Measurements from ENCODE around the gene SARS2. TPM values are rescaled to one million over a fixed set of nuclear protein-coding genes. Genes with fewer than 3 reads are reported as not detected.
"Not testable (repeated sequence)": the region's sequence is repeated elsewhere in the genome, so short reads cannot be mapped to it uniquely, and the experiment has no call there.

The SARS2 gene
- total RNA-seq, 1 donor from 2014 or later = 1.4 TPM

- no peaks in the 10 kb centered on the region for H3K27me3 ChIP-seq
- no peak for TF ChIP-seq CTCF (IDR thresholded peaks at IDR 0.05)
- no peak for DNase-seq (ENCODE audit: low spot score in 2 of 2)
- no peaks in the 10 kb centered on the region for H3K4me1 ChIP-seq
- no peak overlapping the region for H3K27ac ChIP-seq
- no peaks in the 10 kb centered on the region for H3K9me3 ChIP-seq
- intact Hi-C loops (cut with DNase I) = no loop called here
- peaks cover 27 to 34% of the 10 kb centered on the region in 2 donors for H3K36me3 ChIP-seq
- no peak overlapping the region for H3K4me3 ChIP-seq
These were observed 50.3 kb downstream of the SARS2 start for GRCh38 chr19:38880076-38880881.

GRCh38 chr19:38879400-38879751 is 51.2 kb downstream of the SARS2 start:
- no peaks in the 10 kb centered on the region for H3K27me3 ChIP-seq
- TF ChIP-seq CTCF (IDR thresholded peaks at IDR 0.05) = no peak
- no peak overlapping the region for H3K27ac ChIP-seq
- H3K9me3 ChIP-seq = no peaks in the 10 kb centered on the region
- no peak overlapping the region for H3K4me3 ChIP-seq
- no peak for DNase-seq (ENCODE audit: low spot score in 2 of 2)
- intact Hi-C loops (cut with DNase I) = no loop called here
- H3K36me3 ChIP-seq = peaks cover 27 to 34% of the 10 kb centered on the region in 2 donors
- H3K4me1 ChIP-seq = no peaks in the 10 kb centered on the region

GRCh38 chr19:38878575-38879399 is 51.8 kb downstream of the SARS2 start:
- Histone ChIP-seq H3K27ac (no peak overlapping the region), H3K36me3 (peaks cover 27 to 34% of the 10 kb centered on the region in 2 donors), H3K4me3 (no peak overlapping the region), H3K4me1 (no peaks in the 10 kb centered on the region), H3K27me3 (no peaks in the 10 kb centered on the region), H3K9me3 (no peaks in the 10 kb centered on the region)
- intact Hi-C loops (cut with DNase I) = no loop called here
- DNase-seq (ENCODE audit: low spot score in 2 of 2) = no peak
- no peak for TF ChIP-seq CTCF (IDR thresholded peaks at IDR 0.05)

- intact Hi-C loops (cut with DNase I) = no loop called here
- no peak for TF ChIP-seq CTCF (IDR thresholded peaks at IDR 0.05)
- no peaks in the 10 kb centered on the region for H3K4me1 ChIP-seq
- H3K36me3 ChIP-seq = peaks cover 22 to 27% of the 10 kb centered on the region in 2 donors
- no peaks in the 10 kb centered on the region for H3K27me3 ChIP-seq
- no peak for DNase-seq (ENCODE audit: low spot score in 2 of 2)
- H3K27ac ChIP-seq = no peak within 1 kb of the TSS
- no peaks in the 10 kb centered on the region for H3K9me3 ChIP-seq
- no peak within 1 kb of the TSS for H3K4me3 ChIP-seq
These were observed 52.6 kb downstream of the SARS2 start, which contains the start of gene RINL for GRCh38 chr19:38877781-38878574. Gene RINL (minus strand): TSS chr19:38878275. CDS start chr19:38876742, 1,533 bp downstream.

GRCh38 chr19:38875656-38876395 is 54.7 kb downstream of the SARS2 start:
- H3K27ac ChIP-seq = no peak overlapping the region
- no peaks in the 10 kb centered on the region for H3K4me1 ChIP-seq
- TF ChIP-seq CTCF (IDR thresholded peaks at IDR 0.05) = no peak
- intact Hi-C loops (cut with DNase I) = no loop called here
- DNase-seq (ENCODE audit: low spot score in 2 of 2) = no peak
- H3K4me3 ChIP-seq = no peak overlapping the region
- H3K9me3 ChIP-seq = no peaks in the 10 kb centered on the region
- no peaks in the 10 kb centered on the region for H3K27me3 ChIP-seq
- H3K36me3 ChIP-seq = peaks cover 9 to 13% of the 10 kb centered on the region in 2 donors

GRCh38 chr19:38873400-38873799 is 57.2 kb downstream of the SARS2 start:
- H3K4me3 ChIP-seq; H3K27me3 ChIP-seq; intact Hi-C loops (cut with DNase I); H3K36me3 ChIP-seq; DNase-seq (ENCODE audit: low spot score in 2 of 2); H3K4me1 ChIP-seq; H3K9me3 ChIP-seq; H3K27ac ChIP-seq: not testable (repeated sequence)
